Measurements from ENCODE around the gene TENT4A. TPM values are rescaled to one million over a fixed set of nuclear protein-coding genes. Genes with fewer than 3 reads are reported as not detected.

The TENT4A gene
- total RNA-seq, 1 donor from 2014 or later, result 13.8 TPM

GRCh38 chr5:6731465-6732237 is 18.4 kb downstream of the TENT4A start:
- DNase-seq (ENCODE audit: low read depth), result no peak

DNA sequence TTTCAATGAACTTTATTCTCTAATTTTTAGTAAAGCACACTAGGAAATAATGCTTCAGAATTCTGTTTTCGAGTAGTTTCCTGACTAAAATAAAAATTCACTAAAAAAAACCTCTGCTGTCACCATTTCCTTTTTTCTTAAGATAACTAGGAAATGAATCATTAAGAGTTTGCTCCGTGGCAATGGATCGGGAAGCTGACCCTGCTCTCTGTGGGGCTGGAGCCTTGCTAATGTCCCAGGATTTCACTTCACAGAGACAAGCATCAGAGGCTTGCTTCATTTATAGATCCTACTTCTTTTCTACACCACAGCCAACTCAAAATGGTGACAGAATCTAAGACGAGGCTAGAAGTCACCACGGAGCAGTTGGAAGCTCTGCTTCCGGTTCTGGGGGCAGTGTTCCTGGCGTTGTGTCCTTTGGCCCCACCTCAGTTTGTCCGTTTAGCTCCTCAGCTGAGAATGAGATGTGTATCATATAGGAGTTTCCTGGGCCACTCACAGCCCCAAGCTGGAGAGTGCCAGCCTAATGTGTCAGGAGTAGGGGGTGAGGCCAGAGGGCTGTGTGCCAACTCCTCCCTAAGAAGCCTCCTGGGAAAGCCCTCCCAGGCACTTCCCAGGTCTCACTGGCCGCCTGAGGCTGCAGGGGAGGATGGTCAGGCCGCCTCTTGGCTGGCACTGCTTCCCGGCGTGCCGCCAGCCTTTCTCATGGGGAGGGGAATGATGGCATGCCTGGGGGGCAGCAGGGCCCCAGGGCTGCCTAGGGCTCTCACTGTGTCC is 19.6 kb downstream of the TENT4A start:
- DNase-seq (ENCODE audit: low read depth), result peak; percentile 82

GRCh38 chr5:6733411-6734242 is 20.4 kb downstream of the TENT4A start:
- DNase-seq (ENCODE audit: low read depth), result no peak

GRCh38 chr5:6734243-6734700 is 21.0 kb downstream of the TENT4A start:
- no peak for DNase-seq (ENCODE audit: low read depth)

GRCh38 chr5:6734781-6735180 is 21.5 kb downstream of the TENT4A start:
- DNase-seq (ENCODE audit: low read depth), result no peak

DNA sequence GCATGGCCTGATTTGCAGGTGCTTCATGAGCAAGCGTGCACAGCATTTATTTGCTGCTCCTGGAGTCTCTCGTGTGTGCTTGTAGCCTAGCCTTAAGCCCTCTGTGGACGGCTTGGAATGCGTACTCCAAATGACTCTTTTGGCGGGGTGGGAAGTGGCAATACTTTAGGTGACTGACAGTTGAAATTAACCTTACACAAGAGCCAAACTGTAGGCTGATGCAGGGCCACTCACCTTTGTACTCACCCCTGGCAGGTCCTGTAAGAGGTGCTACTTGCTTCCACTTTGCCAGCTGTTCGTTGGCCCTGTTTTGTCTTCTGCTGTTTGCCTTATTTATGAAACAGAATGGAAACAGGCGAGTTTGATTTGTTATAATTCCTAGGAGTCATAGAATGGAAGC is 22.9 kb downstream of the TENT4A start:
- no peak for DNase-seq (ENCODE audit: low read depth)

DNA sequence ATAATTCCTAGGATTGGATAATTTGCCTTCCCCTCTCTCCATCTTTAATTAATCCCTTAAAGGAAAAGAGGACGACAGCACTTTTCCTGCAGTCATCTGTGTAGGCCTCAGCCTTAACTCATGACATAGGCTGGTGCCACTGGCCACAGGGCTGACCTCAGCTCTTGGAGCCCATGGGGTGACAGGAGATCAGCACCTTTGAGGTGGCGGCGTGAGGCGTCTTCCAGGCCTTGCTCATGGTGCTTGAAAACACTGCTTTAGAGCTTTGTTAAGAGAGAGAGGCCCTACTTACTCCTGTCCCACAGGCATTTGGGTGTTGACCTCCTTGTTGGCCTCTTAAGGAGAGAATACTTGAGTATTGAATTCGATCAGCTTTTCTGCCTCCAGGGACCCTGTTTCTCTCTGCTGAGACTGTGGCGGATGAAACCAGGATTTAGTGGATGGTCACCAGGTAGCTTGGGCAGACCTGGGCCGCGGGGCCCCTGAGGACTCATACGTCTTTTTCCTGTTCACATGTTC is 23.4 kb downstream of the TENT4A start:
- DNase-seq (ENCODE audit: low read depth), result no peak

- DNase-seq (ENCODE audit: low read depth), result no peak
Measured at GRCh38 chr5:6737043-6737941, 24.1 kb downstream of the TENT4A start.

GRCh38 chr5:6739603-6740002 is 26.4 kb downstream of the TENT4A start:
- DNase-seq (ENCODE audit: low read depth), result no peak

DNA sequence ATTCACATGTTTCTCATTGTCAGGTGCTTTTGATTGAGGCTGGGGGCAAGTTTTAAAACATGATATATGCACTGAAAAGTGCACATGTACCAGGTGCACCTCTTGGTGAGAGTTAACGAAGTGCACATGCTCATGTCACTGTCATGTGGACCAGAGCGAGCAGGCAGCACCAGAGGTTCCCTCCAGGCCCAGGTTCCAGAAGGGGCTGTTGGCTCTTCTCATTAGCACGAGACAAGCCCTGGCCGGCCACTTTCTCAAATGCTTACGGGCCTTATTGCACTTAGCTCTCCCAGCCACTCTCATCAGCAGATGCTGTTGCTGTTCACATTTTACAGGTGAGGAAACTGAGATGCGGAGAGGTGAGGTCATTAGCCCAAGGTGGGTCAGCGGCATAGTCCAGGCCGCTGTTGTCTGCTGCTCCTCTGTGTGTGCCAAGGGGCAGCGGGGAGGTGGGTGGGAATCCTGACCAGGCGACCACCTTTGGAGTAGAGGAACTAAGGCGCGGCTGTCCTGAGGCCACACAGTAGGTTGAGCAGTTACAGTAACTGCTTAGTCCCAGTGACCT is 27.4 kb downstream of the TENT4A start:
- no peak for DNase-seq (ENCODE audit: low read depth)

- no peak for DNase-seq (ENCODE audit: low read depth)
Measured at GRCh38 chr5:6742081-6742758, 29.0 kb downstream of the TENT4A start.

- DNase-seq (ENCODE audit: low read depth), result no peak
Measured at GRCh38 chr5:6743161-6743560, 29.9 kb downstream of the TENT4A start.

- DNase-seq (ENCODE audit: low read depth), result no peak
Measured at GRCh38 chr5:6744841-6745705, 31.8 kb downstream of the TENT4A start.

DNA sequence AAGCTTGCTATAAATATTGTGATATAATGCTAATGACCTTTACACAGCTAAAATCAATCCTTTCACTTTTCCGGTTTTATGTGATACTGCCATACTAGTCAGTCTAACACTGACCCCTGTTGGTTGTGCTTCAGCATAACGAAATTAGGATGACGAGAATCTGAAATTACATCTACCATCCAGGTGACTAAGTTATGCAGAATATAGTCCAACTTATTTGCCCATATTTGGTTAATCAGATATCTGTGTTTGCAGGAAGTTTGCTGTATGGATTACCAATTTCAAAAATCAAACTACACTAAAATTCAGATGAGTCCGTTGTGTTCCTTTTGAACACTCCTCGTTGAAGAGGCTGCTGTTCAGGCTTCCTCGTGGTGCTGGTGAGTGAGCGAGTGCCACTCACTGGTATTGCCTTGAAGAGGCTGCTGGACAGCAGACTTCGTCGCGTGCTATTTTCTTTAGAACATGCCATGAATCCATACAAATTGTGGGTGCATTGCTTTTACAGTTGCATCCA is 32.5 kb downstream of the TENT4A start:
- peak; percentile 72 for DNase-seq (ENCODE audit: low read depth)

DNA sequence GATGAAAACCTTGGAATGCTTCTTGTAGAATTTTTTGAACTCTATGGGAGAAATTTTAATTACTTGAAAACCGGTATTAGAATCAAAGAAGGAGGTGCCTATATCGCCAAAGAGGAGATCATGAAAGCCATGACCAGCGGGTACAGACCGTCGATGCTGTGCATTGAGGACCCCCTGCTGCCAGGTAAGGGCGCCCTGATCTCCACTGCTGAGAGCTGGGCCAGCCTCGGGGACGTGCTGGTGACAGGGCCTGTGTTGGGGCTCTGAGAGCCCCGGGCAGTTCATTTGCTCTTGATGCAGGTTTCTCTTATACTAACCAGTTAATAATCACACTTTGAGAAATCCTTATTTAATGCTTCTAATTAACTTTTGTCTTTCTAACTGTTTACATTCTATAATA is 33.0 kb downstream of the TENT4A start:
- no peak for DNase-seq (ENCODE audit: low read depth)

DNA sequence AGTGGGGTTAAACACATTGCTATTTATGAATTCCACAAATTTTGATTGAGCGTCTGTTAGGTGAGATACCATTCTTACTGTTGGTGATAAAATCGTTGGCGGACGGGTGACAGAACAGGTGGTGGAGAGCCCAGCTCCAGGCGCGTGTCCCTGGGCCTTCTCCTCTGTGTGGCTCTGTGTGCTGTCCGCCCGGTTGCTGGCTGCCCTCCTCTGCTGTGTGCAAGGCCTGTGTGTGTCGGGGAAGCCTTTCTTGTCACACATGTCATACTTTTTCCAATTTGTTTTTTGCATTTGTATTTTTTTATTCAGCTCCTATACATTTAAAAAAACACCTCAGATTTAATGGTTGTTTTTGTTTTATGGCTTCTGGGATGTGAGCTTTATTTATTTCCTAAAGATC is 33.9 kb downstream of the TENT4A start:
- DNase-seq (ENCODE audit: low read depth), result no peak

DNA sequence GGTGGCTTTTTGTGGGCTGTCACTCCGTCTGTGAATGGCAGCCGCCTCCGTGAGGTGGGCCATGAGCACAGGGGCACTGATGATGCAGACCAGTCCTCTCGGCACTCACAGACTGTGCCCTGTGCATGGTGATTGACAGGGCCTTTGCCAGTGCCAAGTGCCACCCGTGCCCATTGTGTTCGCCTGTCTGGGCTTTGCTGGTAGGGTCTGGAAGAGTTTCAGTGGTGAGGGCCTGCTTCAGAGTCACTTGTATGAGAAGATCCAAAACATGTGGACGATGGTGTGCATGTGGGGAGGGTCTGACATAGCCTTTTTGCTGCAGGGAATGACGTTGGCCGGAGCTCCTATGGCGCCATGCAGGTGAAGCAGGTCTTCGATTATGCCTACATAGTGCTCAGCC is 34.9 kb downstream of the TENT4A start:
- no peak for DNase-seq (ENCODE audit: low read depth)

DNA sequence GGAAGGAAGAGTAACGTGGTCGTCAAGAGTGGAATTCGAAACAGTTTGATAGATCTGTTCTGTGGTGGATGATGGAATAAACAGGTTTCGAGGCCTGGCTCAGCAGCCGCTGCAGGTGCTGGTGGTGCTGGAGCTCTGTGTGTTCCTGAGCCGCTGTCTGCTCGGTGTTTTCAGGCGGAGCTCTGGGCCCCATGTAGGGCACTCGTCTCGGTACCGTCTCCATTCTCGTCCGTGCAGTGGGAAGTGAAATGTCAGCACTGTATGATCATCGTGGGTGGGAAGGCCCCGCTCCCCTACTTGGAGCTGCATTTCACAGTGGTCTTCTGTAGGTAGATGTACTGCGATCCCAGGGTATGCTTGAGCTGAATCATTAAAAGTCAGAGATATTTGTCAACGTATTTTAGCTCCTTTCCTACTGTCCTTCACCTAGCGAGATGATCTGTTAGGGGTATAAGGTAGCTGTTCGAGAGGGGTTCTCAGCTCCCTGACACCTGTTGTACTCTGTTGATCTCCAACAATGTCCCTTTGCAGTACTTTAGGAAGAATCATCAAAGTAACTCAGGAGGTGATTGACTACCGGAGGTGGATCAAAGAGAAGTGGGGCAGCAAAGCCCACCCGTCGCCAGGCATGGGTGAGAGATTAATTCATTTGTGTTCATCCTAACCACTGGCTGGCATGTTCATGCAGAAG is 35.9 kb downstream of the TENT4A start:
- DNase-seq (ENCODE audit: low read depth), result no peak
